Osteoblast (primary cell): ENCODE measurements around the gene PTPRR. TPM values are rescaled to one million over a fixed set of nuclear protein-coding genes. Genes with fewer than 3 reads are reported as not detected.

Experiments used
- DNase-seq: peaks from one replicate; pipeline ENCODE4 v3.0.0; 2011; ENCODE audit warnings: low spot score, mixed read lengths; ENCODE audit not compliant: insufficient read length; ENCODE audit errors: missing footprints
- H2AFZ ChIP-seq: 2 replicates; pipeline ENCODE4 v1.6.0; 2011; ENCODE audit warnings: mild to moderate bottlenecking, low read length
- H3K27ac ChIP-seq: 2 replicates; pipeline ENCODE4 v1.5.1; 2011; ENCODE audit warnings: mild to moderate bottlenecking, low read depth, low read length, moderate library complexity
- H3K27me3 ChIP-seq: 2 replicates; pipeline ENCODE4 v1.6.0; 2012; ENCODE audit warnings: mild to moderate bottlenecking, control low read depth, inconsistent platforms, low read length, moderate library complexity; ENCODE audit not compliant: insufficient read depth
- H3K36me3 ChIP-seq: 2 replicates; pipeline ENCODE4 v1.5.1; 2011; ENCODE audit warnings: mild to moderate bottlenecking, low read length, control low read depth, moderate library complexity; ENCODE audit not compliant: insufficient read depth
- H3K4me1 ChIP-seq: 2 replicates; pipeline ENCODE4 v1.5.1; 2011; ENCODE audit warnings: mild to moderate bottlenecking, low read length, control low read depth, moderate library complexity; ENCODE audit not compliant: insufficient read depth
- H3K4me2 ChIP-seq: 2 replicates; pipeline ENCODE4 v1.6.0; 2011; ENCODE audit warnings: mild to moderate bottlenecking, low read length; ENCODE audit not compliant: insufficient read depth
- H3K4me3 ChIP-seq: fragments of 200-600 bp; sonication (generic); 3 replicates; pipeline ENCODE4 v1.5.1; 2012; ENCODE audit warnings: mild to moderate bottlenecking, low read length, inconsistent platforms; ENCODE audit not compliant: insufficient read depth
- H3K79me2 ChIP-seq: 2 replicates; pipeline ENCODE4 v1.6.0; 2012; ENCODE audit warnings: mild to moderate bottlenecking, low read length, control low read depth, inconsistent platforms; ENCODE audit not compliant: insufficient read depth
- H3K9me3 ChIP-seq: 2 replicates; pipeline ENCODE4 v1.5.1; 2011; ENCODE audit warnings: low read depth, low read length, control low read depth
- H4K20me1 ChIP-seq: 2 replicates; pipeline ENCODE4 v1.6.0; 2012; ENCODE audit warnings: mild to moderate bottlenecking, low read length, control low read depth; ENCODE audit not compliant: insufficient read depth
- total RNA-seq: library from RNA; depleted of rRNA; stranded (reverse); fragments of >200 nt; gene quantifications from 2 replicates; pipeline ENCODE4 v1.2.3, GENCODE V29; 2012
- TF ChIP-seq, protein P1 (sequence below): IDR thresholded peaks from 2 replicates; pipeline ENCODE4 v1.5.1; 2011; ENCODE audit warnings: mild to moderate bottlenecking, low read depth, low read length, moderate library complexity; ENCODE audit errors: extremely low read depth

Gene PTPRR
- total RNA-seq, 1 donor: not detected

DNA sequence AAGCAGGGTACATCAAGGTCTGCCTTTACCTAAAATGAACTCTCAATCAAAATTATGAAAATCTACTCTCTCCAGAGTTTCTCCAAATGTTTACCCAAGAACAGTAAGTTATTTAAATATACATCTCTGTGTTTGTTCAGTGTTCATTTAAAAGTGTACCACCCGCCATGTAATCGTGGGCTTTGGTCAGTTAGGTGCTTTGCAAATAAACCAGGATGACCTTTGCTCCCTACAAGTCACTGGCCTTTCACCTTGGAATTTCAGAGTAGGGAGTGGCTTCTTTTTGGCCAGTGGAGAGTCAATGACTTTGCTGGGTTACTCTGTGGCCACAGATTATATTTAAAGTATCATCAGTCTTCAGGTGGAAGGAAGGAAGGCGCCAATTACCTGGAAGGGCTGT lies 208.7 kb downstream of the PTPRR start:
- H3K79me2 ChIP-seq: no peaks in the 10 kb centered on the region
- no peak overlapping the region for H3K27ac ChIP-seq
- TF ChIP-seq, protein P1, sequence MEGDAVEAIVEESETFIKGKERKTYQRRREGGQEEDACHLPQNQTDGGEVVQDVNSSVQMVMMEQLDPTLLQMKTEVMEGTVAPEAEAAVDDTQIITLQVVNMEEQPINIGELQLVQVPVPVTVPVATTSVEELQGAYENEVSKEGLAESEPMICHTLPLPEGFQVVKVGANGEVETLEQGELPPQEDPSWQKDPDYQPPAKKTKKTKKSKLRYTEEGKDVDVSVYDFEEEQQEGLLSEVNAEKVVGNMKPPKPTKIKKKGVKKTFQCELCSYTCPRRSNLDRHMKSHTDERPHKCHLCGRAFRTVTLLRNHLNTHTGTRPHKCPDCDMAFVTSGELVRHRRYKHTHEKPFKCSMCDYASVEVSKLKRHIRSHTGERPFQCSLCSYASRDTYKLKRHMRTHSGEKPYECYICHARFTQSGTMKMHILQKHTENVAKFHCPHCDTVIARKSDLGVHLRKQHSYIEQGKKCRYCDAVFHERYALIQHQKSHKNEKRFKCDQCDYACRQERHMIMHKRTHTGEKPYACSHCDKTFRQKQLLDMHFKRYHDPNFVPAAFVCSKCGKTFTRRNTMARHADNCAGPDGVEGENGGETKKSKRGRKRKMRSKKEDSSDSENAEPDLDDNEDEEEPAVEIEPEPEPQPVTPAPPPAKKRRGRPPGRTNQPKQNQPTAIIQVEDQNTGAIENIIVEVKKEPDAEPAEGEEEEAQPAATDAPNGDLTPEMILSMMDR: no peak
- no peak for DNase-seq
- no peak overlapping the region for H3K4me2 ChIP-seq
- no peaks in the 10 kb centered on the region for H3K4me1 ChIP-seq
- H3K36me3 ChIP-seq: no peaks in the 10 kb centered on the region
- H3K27me3 ChIP-seq: no peaks in the 10 kb centered on the region
- H3K9me3 ChIP-seq: no peaks in the 10 kb centered on the region
- no peak overlapping the region for H3K4me3 ChIP-seq
- H2AFZ ChIP-seq: no peak overlapping the region
- no peaks in the 10 kb centered on the region for H4K20me1 ChIP-seq

DNA sequence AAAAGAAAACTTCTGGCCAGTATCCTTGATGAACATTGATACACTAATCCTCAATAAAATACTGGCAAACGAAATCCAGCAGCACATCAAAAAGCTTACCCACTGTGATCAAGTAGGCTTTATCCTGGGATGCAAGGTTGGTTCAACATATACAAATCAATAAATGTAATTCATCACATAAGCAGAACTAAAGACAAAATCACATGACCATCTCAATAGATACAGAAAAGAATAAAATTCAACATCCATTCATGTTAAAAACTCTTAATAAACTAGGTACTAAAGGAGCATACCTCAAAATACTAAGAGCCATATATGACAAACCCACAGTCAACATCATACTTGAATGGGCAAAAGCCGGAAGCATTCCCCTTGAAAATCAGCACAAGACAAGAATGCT lies 211.5 kb downstream of the PTPRR start:
- Histone ChIP-seq H3K79me2 (no peaks in the 10 kb centered on the region), H2AFZ (no peak overlapping the region), H3K4me2 (no peak overlapping the region), H3K27ac (no peak overlapping the region), H3K36me3 (no peaks in the 10 kb centered on the region), H3K27me3 (peaks cover 4% of the 10 kb centered on the region), H3K4me1 (no peaks in the 10 kb centered on the region), H4K20me1 (no peaks in the 10 kb centered on the region), H3K9me3 (no peaks in the 10 kb centered on the region), H3K4me3 (no peak overlapping the region)
- no peak for DNase-seq
- TF ChIP-seq, protein P1: no peak

DNA sequence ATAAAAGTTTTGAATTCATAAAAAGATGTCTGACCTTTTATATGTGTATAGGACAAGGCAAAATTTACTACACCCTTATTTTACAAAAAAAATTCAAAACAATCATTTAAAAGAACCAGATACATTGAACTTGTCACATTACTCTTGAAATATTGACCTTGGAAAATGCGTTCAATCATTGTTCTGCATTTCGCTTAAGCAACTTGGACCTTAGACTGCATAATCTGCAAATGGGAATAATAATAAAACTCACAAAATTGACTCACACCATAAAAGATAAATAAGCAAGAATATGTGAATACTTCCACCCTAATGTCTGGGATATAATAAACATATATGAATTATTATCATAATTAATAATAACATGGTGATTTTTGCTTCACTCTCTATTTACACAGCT lies 213.9 kb downstream of the PTPRR start:
- no peak overlapping the region for H2AFZ ChIP-seq
- H3K27me3 ChIP-seq: peaks cover 4% of the 10 kb centered on the region
- DNase-seq: no peak
- no peak overlapping the region for H3K27ac ChIP-seq
- no peak overlapping the region for H3K4me2 ChIP-seq
- H3K79me2 ChIP-seq: no peaks in the 10 kb centered on the region
- no peaks in the 10 kb centered on the region for H4K20me1 ChIP-seq
- no peaks in the 10 kb centered on the region for H3K36me3 ChIP-seq
- H3K9me3 ChIP-seq: no peaks in the 10 kb centered on the region
- H3K4me3 ChIP-seq: no peak overlapping the region
- TF ChIP-seq, protein P1: no peak
- H3K4me1 ChIP-seq: no peaks in the 10 kb centered on the region

DNA sequence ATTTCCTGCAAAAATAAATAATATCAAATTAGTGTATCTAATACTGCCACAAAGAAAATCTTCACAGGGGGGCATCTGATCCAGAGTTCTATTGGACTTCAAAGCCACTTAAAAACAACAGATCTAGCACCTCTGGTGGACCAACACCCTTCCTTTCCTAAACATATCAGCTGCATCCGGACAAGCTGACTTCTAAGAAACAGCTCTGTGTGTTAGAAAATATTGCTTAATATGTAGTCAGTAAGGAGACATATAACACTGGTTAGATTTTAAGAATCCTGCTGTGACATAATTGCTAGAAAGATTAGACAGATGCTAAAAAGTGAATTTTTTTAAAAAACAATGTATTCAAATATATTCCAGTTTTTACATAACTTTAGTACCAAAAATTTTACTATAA lies 222.2 kb downstream of the PTPRR start:
- H3K9me3 ChIP-seq: no peaks in the 10 kb centered on the region
- H3K36me3 ChIP-seq: no peaks in the 10 kb centered on the region
- no peak overlapping the region for H3K4me2 ChIP-seq
- H3K4me3 ChIP-seq: no peak overlapping the region
- no peaks in the 10 kb centered on the region for H3K27me3 ChIP-seq
- no peak overlapping the region for H3K27ac ChIP-seq
- H3K79me2 ChIP-seq: no peaks in the 10 kb centered on the region
- TF ChIP-seq, protein P1: no peak
- no peak for DNase-seq
- H3K4me1 ChIP-seq: no peaks in the 10 kb centered on the region
- H2AFZ ChIP-seq: no peak overlapping the region
- no peaks in the 10 kb centered on the region for H4K20me1 ChIP-seq
